Smooth muscle cell (in vitro differentiated cells): ENCODE results near the gene TNFSF8. TPM values are rescaled to one million over a fixed set of nuclear protein-coding genes. Genes with fewer than 3 reads are reported as not detected.

Experiments used
- DNase-seq: peaks from one replicate; lab custom pipeline; 2025; ENCODE audit not compliant: unreplicated experiment; lab: John Stamatoyannopoulos, UW
- H2AFZ ChIP-seq: fragments of 200-600 bp; sonication (generic); 2 replicates; pipeline ENCODE4 v1.6.0; 2016; ENCODE audit warnings: antibody characterized with exemption, low read depth, mild to moderate bottlenecking
- H3F3A ChIP-seq: fragments of 200-600 bp; sonication (generic); 2 replicates; pipeline ENCODE4 v1.6.0; 2017; ENCODE audit warnings: antibody characterized with exemption, low read depth
- H3K27ac ChIP-seq: fragments of 200-600 bp; sonication (generic); 2 replicates; pipeline ENCODE4 v1.5.1; 2016; ENCODE audit warnings: low read depth, mild to moderate bottlenecking
- H3K27me3 ChIP-seq: fragments of 200-600 bp; sonication (generic); 2 replicates; pipeline ENCODE4 v1.6.1; 2016; ENCODE audit warnings: low read depth, mild to moderate bottlenecking
- H3K36me3 ChIP-seq: fragments of 200-600 bp; sonication (generic); 2 replicates; pipeline ENCODE4 v1.5.1; 2016; ENCODE audit warnings: low read depth
- H3K4me1 ChIP-seq: fragments of 200-600 bp; sonication (generic); 2 replicates; pipeline ENCODE4 v1.5.1; 2016; ENCODE audit warnings: low read depth
- H3K4me2 ChIP-seq: fragments of 200-600 bp; sonication (generic); 2 replicates; pipeline ENCODE4 v1.6.0; 2016; ENCODE audit warnings: mild to moderate bottlenecking
- H3K4me3 ChIP-seq: fragments of 200-600 bp; sonication (generic); 2 replicates; pipeline ENCODE4 v1.5.1; 2016; ENCODE audit warnings: mild to moderate bottlenecking
- H3K79me2 ChIP-seq: fragments of 200-600 bp; sonication (generic); 2 replicates; pipeline ENCODE4 v1.6.0; 2016; ENCODE audit warnings: low read depth, mild to moderate bottlenecking
- H3K9ac ChIP-seq: fragments of 200-600 bp; sonication (generic); 2 replicates; pipeline ENCODE4 v1.6.0; 2016; ENCODE audit warnings: low read depth
- H3K9me3 ChIP-seq: fragments of 200-600 bp; sonication (generic); replicated peaks from 2 replicates; pipeline ENCODE4 v1.5.1; 2016; ENCODE audit warnings: low read depth
- H4K20me1 ChIP-seq: fragments of 200-600 bp; sonication (generic); 2 replicates; pipeline ENCODE4 v1.6.0; 2016; ENCODE audit warnings: low read depth
- WGBS: methylation state at CpG from one replicate; pipeline ENCODE4 v1.1.7; 2016; ENCODE audit warnings: low lambda C conversion rate; 5-methylcytosine and 5-hydroxymethylcytosine counted together
- polyA plus RNA-seq: library from polyadenylated mRNA; unstranded; fragments of >200 nt; fragmentation: Nextera tagmentation; extraction: Ambion mirVana; gene quantifications from 2 replicates; pipeline ENCODE4 v1.2.1, GENCODE V29; 2016
- total RNA-seq: library from RNA; depleted of rRNA; stranded (reverse); fragments of >200 nt; gene quantifications from 2 replicates; pipeline ENCODE4 v1.2.3, GENCODE V29; 2014
- TF ChIP-seq, protein P1 (sequence below): fragments of 200-600 bp; sonication (generic); IDR thresholded peaks from 2 replicates; pipeline ENCODE4 v1.5.1; 2017; ENCODE audit warnings: borderline replicate concordance, mild to moderate bottlenecking, antibody characterized with exemption; ENCODE audit not compliant: insufficient read depth, poor library complexity, severe bottlenecking

Gene TNFSF8
- total and polyA plus RNA-seq, 2 experiments from 2014 or later: not detected

DNA sequence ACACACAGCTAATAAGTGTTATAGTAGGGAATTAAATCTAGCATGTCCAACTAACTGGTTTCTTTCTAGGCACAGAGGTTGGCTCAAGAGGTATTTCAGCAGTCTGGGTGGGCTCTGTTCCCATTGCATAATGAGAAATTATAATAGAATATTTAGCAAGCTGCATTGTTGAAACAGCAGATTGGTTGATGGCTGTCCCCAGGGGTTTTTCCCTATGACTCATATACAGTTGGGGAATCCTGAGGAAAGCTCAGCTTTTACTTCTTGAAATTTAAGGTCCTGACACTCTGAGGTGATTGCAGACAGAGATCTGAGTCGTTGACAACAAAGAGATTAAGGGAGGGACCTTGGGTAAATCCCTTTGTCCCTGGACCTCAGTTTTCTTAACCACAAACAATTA lies 38.3 kb upstream of the TNFSF8 start:
- Histone ChIP-seq H3K27ac (peak overlapping the region; percentile 56), H3F3A (peaks cover 11% of the 10 kb centered on the region), H3K4me3 (no peak overlapping the region), H3K27me3 (no peaks in the 10 kb centered on the region), H3K36me3 (no peaks in the 10 kb centered on the region), H3K4me2 (peak overlapping the region; percentile 16), H2AFZ (no peak overlapping the region), H4K20me1 (no peaks in the 10 kb centered on the region), H3K4me1 (peaks cover 6% of the 10 kb centered on the region), H3K9me3 (no peaks in the 10 kb centered on the region), H3K79me2 (no peaks in the 10 kb centered on the region), H3K9ac (no peak overlapping the region)
- no peak for DNase-seq
- TF ChIP-seq, protein P1, sequence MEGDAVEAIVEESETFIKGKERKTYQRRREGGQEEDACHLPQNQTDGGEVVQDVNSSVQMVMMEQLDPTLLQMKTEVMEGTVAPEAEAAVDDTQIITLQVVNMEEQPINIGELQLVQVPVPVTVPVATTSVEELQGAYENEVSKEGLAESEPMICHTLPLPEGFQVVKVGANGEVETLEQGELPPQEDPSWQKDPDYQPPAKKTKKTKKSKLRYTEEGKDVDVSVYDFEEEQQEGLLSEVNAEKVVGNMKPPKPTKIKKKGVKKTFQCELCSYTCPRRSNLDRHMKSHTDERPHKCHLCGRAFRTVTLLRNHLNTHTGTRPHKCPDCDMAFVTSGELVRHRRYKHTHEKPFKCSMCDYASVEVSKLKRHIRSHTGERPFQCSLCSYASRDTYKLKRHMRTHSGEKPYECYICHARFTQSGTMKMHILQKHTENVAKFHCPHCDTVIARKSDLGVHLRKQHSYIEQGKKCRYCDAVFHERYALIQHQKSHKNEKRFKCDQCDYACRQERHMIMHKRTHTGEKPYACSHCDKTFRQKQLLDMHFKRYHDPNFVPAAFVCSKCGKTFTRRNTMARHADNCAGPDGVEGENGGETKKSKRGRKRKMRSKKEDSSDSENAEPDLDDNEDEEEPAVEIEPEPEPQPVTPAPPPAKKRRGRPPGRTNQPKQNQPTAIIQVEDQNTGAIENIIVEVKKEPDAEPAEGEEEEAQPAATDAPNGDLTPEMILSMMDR: no peak
- 3% methylated on average over 1 of the region's 1 CpG for WGBS

DNA sequence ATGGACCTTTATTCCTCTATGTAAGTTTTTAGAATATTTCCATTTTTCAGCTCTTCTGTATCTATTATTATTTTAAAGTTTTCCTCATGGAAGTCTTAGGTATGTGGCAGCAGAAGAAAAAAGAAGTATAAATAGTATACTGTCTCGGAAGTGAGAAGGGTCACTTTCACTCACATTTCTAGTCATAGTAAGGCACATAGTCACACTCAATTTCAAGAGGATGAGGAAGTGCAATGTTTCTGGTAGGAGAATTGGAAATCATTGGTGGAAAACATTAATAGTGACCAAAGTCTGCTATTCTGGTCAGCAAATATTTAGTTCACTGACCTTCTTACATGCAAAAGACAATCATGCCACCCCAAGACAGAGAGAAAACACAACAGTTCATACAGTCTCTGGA lies 35.2 kb upstream of the TNFSF8 start:
- Histone ChIP-seq H3K9ac (no peak overlapping the region), H4K20me1 (no peaks in the 10 kb centered on the region), H2AFZ (no peak overlapping the region), H3K4me3 (no peak overlapping the region), H3K9me3 (no peaks in the 10 kb centered on the region), H3F3A (peaks cover 11% of the 10 kb centered on the region), H3K27me3 (no peaks in the 10 kb centered on the region), H3K27ac (no peak overlapping the region), H3K36me3 (no peaks in the 10 kb centered on the region), H3K79me2 (no peaks in the 10 kb centered on the region), H3K4me2 (no peak overlapping the region), H3K4me1 (peaks cover 6% of the 10 kb centered on the region)
- WGBS: 97% methylated on average over 1 of the region's 1 CpG
- no peak for DNase-seq
- TF ChIP-seq, protein P1: no peak

DNA sequence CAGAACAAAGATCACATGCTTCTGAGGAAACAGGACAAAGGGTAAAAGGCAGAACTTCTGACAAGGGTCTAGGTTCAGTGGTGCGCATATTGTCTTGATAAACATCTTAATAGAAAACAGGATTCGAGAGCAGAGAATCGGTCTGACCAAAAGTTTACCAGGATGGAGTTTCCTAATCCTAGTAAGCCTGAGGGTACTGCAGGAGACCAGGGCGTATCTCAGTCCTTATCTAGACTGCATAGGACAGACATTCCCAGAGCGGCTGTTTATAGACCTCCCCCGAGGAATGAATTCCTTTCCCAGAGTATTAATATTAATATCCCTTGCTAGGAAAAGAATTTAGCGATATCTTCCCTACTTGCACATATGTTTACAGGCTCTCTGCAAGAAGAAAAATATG lies 32.4 kb upstream of the TNFSF8 start:
- Histone ChIP-seq H3K27ac (no peak overlapping the region), H2AFZ (no peak overlapping the region), H3K4me2 (no peak overlapping the region), H3K79me2 (no peaks in the 10 kb centered on the region), H3K36me3 (no peaks in the 10 kb centered on the region), H3K4me3 (no peak overlapping the region), H3K9ac (no peak overlapping the region), H3K9me3 (no peaks in the 10 kb centered on the region), H3F3A (no peaks in the 10 kb centered on the region), H3K27me3 (no peaks in the 10 kb centered on the region), H4K20me1 (no peaks in the 10 kb centered on the region), H3K4me1 (no peaks in the 10 kb centered on the region)
- 88% methylated on average over 7 of the region's 7 CpGs for WGBS
- no peak for DNase-seq
- TF ChIP-seq, protein P1: no peak

DNA sequence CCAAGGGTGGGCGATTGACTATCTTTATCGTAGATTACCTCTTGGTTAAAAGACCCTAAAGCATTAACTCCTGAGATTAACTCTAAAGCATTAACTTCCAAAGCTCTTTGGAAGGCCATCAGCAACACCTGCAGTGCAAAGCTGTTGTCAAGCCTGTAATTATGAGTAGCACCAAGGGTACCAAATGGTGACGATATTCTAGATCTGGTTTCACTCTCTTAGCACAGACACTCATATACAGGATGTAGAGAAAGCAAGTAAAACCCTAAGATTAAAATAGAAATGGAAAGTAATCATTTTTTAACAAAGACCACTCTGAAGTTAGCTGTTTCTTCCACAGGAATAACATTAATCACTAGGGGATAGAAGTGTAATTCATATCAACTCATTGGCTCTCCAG lies 29.9 kb upstream of the TNFSF8 start:
- H3K9me3 ChIP-seq: no peaks in the 10 kb centered on the region
- no peaks in the 10 kb centered on the region for H4K20me1 ChIP-seq
- no peak for DNase-seq
- H3K36me3 ChIP-seq: no peaks in the 10 kb centered on the region
- TF ChIP-seq, protein P1: no peak
- no peaks in the 10 kb centered on the region for H3K79me2 ChIP-seq
- H3K4me1 ChIP-seq: no peaks in the 10 kb centered on the region
- no peak overlapping the region for H3K4me3 ChIP-seq
- no peak overlapping the region for H3K9ac ChIP-seq
- 87% methylated on average over 3 of the region's 3 CpGs for WGBS
- no peaks in the 10 kb centered on the region for H3K27me3 ChIP-seq
- H3K27ac ChIP-seq: no peak overlapping the region
- H3F3A ChIP-seq: no peaks in the 10 kb centered on the region
- no peak overlapping the region for H2AFZ ChIP-seq
- H3K4me2 ChIP-seq: no peak overlapping the region
